ENCODE data around the gene PRR20G. TPM values are rescaled to one million over a fixed set of nuclear protein-coding genes. Genes with fewer than 3 reads are reported as not detected.

Gene PRR20G
- total and polyA plus RNA-seq, 2 of the 4 experiments (the other 2 are of a cell fraction), result not detected

- Histone ChIP-seq H3K36me3 (ENCODE audit: control insufficient read depth, insufficient read depth, low read length) (no peaks in the 10 kb centered on the region), H2AK5ac (ENCODE audit: low read depth, low read length) (no peak overlapping the region), H3K9ac (ENCODE audit: low read depth, low read length) (no peak overlapping the region), H3K9me3 (ENCODE audit: control insufficient read depth, insufficient read depth, low read length) (no peaks in the 10 kb centered on the region), H3K79me1 (ENCODE audit: low read depth in 1 of 2, low read length in 2 of 2) (no peaks in the 10 kb centered on the region), H3K4me1 (ENCODE audit: control insufficient read depth, insufficient read depth, low read length) (no peaks in the 10 kb centered on the region), H4K8ac (ENCODE audit: low read depth in 2 of 2, low read length in 2 of 2) (no peak overlapping the region), H4K91ac (ENCODE audit: insufficient read depth, low read depth, low read length) (no peak overlapping the region), H3K27ac (ENCODE audit: insufficient read depth, low read length) (no peak overlapping the region), H3K4me2 (ENCODE audit: low read depth, low read length) (no peak overlapping the region), H3K23ac (ENCODE audit: low read depth, low read length) (no peak overlapping the region), H2BK120ac (ENCODE audit: low read depth, low read length) (no peak overlapping the region), H3K14ac (replicated peaks; ENCODE audit: low read depth, low read length) (no peak overlapping the region), H3K9me1 (ENCODE audit: insufficient read depth, low read length) (no peaks in the 10 kb centered on the region), H2AFZ (replicated peaks; ENCODE audit: low read length, poor library complexity) (no peak overlapping the region), H3K27me3 (ENCODE audit: control insufficient read depth, insufficient read depth, low read length) (no peaks in the 10 kb centered on the region), H3K56ac (ENCODE audit: extremely low read depth, insufficient read depth, low read length) (no peak overlapping the region), H3K4me3 (ENCODE audit: insufficient read depth, low read depth, low read length) (no peak overlapping the region), H2BK15ac (ENCODE audit: low read depth, low read length) (no peak overlapping the region), H2AK9ac (replicated peaks; ENCODE audit: low read depth, low read length, poor library complexity) (no peak overlapping the region), H4K5ac (ENCODE audit: low read depth, low read length) (no peak overlapping the region), H2BK5ac (ENCODE audit: low read depth, low read length, poor library complexity, severe bottlenecking) (no peak overlapping the region), H4K20me1 (ENCODE audit: insufficient read depth, low read length) (no peaks in the 10 kb centered on the region), H2BK20ac (ENCODE audit: low read depth, low read length) (no peak overlapping the region), H3K4ac (ENCODE audit: low read depth, low read length) (no peak overlapping the region), H3K18ac (ENCODE audit: low read depth, low read length) (no peak overlapping the region)
- ChIA-PET POLR2A (ENCODE audit: unreplicated experiment) (no interaction called here), CTCF (no interaction called here)
- DNase-seq (no peak), ATAC-seq (ENCODE audit: low read depth) (no peak)
- dilution Hi-C loops (cut with HindIII; ENCODE audit: low sequenced_read_pairs, unreplicated experiment) (no loop called here), in situ Hi-C loops (cut with MboI; ENCODE audit: low sequenced_read_pairs) (no loop called here), intact Hi-C loops (cut with micrococcal nuclease) (no loop called here)
- 11% methylated on average over 1 of the region's 5 CpGs; no CpG with 5 or more reads in 1 of the 2 experiments for WGBS, 2 experiments (ENCODE audit: extremely low coverage in 2 of 2, insufficient read length in 1 of 2)
- no peak for TF ChIP-seq MAFK (IDR thresholded peaks at IDR 0.05; ENCODE audit: low read depth, low read length)
- BruUV-seq (replicated peaks), result no TSS peak
These were observed 35.7 kb upstream of the PRR20G start for GRCh38 chr3:127323581-127323980.

All from IMR-90 (cell line).